ENCODE measurements around the gene ELOVL4.

GRCh38 chr6:79943133-79943532, 4.2 kb downstream of the ELOVL4 start:
- TF ChIP-seq, protein P1, sequence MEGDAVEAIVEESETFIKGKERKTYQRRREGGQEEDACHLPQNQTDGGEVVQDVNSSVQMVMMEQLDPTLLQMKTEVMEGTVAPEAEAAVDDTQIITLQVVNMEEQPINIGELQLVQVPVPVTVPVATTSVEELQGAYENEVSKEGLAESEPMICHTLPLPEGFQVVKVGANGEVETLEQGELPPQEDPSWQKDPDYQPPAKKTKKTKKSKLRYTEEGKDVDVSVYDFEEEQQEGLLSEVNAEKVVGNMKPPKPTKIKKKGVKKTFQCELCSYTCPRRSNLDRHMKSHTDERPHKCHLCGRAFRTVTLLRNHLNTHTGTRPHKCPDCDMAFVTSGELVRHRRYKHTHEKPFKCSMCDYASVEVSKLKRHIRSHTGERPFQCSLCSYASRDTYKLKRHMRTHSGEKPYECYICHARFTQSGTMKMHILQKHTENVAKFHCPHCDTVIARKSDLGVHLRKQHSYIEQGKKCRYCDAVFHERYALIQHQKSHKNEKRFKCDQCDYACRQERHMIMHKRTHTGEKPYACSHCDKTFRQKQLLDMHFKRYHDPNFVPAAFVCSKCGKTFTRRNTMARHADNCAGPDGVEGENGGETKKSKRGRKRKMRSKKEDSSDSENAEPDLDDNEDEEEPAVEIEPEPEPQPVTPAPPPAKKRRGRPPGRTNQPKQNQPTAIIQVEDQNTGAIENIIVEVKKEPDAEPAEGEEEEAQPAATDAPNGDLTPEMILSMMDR (IDR thresholded peaks at IDR 0.05) = no peak
- TF ChIP-seq POLR2A (IDR thresholded peaks at IDR 0.05) = no peak

Data from vagina (tissue), 2 donors.